Measurements from ENCODE around the gene IFNW1. TPM values are rescaled to one million over a fixed set of nuclear protein-coding genes. Genes with fewer than 3 reads are reported as not detected.

Gene IFNW1
- total and polyA plus RNA-seq, 10 of the 15 experiments (the other 5 are each of a cell fraction or from before 2014, with no cell fraction given): 0.06 to 0.11 (median 0.09) TPM; not detected in 7

DNA sequence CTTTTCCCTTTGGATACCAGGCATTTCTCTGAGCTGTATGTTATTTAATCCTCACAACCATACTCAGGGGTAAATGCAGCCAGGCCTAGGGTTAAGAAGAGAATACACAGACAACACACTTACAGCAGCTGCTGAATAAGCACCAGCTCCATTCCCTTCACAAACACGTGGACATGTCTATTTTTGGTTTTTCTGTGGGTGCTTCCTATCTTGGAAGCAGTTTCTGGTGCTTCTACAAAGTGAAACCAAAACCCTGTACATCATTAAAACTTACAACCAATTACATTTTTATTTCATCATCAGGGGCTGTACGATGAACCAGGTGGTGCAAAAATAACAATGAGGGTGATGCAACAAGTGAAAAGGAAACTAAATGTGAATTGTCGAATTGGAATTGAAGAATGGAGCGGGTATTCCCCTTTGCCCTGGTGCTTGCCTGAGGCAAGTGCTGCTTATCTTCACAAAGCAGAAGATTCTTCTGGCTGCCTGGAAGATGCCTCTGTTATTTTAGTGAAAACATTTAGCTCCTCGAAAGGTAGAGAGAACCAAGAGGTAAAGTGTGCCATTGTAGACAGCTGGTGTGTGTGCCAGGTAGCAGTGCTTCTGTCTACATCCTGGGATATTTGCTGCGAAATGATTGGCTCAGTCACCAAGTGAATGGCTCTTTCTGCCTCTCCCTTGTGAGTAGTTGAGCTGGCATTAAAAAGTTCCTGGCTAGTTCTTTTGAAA is 45.3 kb downstream of the IFNW1 start:
- H3K27me3 ChIP-seq (replicated peaks in 1 of 2; ENCODE audit: control insufficient read depth in 2 of 2, insufficient read depth in 2 of 2, low read length in 1 of 2): no peaks in the 10 kb centered on the region
- POLR2A ChIA-PET: interaction anchor here (0.7 to 1.1 kb wide), 3 partner anchors 65 to 99 kb away, joined by 3 to 4 read pairs (median 3); partner anchors contain the start of gene HACD4
- peak overlapping the region; percentile 93 for H2AFZ ChIP-seq (ENCODE audit: control insufficient read depth, low read depth, low read length)
- TF ChIP-seq, protein P1, sequence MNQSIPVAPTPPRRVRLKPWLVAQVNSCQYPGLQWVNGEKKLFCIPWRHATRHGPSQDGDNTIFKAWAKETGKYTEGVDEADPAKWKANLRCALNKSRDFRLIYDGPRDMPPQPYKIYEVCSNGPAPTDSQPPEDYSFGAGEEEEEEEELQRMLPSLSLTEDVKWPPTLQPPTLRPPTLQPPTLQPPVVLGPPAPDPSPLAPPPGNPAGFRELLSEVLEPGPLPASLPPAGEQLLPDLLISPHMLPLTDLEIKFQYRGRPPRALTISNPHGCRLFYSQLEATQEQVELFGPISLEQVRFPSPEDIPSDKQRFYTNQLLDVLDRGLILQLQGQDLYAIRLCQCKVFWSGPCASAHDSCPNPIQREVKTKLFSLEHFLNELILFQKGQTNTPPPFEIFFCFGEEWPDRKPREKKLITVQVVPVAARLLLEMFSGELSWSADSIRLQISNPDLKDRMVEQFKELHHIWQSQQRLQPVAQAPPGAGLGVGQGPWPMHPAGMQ (IDR thresholded peaks at IDR 0.05; ENCODE audit: borderline replicate concordance): no peak
- TF ChIP-seq, protein P2, sequence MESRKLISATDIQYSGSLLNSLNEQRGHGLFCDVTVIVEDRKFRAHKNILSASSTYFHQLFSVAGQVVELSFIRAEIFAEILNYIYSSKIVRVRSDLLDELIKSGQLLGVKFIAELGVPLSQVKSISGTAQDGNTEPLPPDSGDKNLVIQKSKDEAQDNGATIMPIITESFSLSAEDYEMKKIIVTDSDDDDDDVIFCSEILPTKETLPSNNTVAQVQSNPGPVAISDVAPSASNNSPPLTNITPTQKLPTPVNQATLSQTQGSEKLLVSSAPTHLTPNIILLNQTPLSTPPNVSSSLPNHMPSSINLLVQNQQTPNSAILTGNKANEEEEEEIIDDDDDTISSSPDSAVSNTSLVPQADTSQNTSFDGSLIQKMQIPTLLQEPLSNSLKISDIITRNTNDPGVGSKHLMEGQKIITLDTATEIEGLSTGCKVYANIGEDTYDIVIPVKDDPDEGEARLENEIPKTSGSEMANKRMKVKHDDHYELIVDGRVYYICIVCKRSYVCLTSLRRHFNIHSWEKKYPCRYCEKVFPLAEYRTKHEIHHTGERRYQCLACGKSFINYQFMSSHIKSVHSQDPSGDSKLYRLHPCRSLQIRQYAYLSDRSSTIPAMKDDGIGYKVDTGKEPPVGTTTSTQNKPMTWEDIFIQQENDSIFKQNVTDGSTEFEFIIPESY (IDR thresholded peaks at IDR 0.05): no peak
- TF ChIP-seq ATF7 (IDR thresholded peaks at IDR 0.05; ENCODE audit: low read depth) (peak; percentile 85), NRF1 (conservative IDR thresholded peaks at IDR 0.05; ENCODE audit: low read depth, low read length) (no peak), STAT1 (conservative IDR thresholded peaks at IDR 0.05) (no peak), CREB1 (IDR thresholded peaks at IDR 0.05; ENCODE audit: low read depth) (peak; percentile 88), IKZF1 (conservative IDR thresholded peaks at IDR 0.05) (peak; percentile 59), DPF2 (IDR thresholded peaks at IDR 0.05) (0 out of 2 replicates have a peak, but pooled peaks have one; percentile 32), CREM (IDR thresholded peaks at IDR 0.05; ENCODE audit: low read depth) (peak; percentile 64; the same call in 1 of the 2 replicates), MEF2A (IDR thresholded peaks at IDR 0.05; ENCODE audit: insufficient read depth, low read depth, low read length) (peak; percentile 69; the same call in 1 of the 2 replicates), FOXK2 (IDR thresholded peaks at IDR 0.05) (no peak), CEBPB (IDR thresholded peaks at IDR 0.05; ENCODE audit: borderline replicate concordance in 1 of 2, low read depth in 2 of 2, low read length in 2 of 2) (peak in 1 of 2 experiments; percentile 88; a peak in 2 of 4 replicates), JUND (IDR thresholded peaks at IDR 0.05; ENCODE audit: low read depth, low read length) (peak; percentile 38; the same call in 1 of the 2 replicates)
- TF ChIP-seq, protein P3, sequence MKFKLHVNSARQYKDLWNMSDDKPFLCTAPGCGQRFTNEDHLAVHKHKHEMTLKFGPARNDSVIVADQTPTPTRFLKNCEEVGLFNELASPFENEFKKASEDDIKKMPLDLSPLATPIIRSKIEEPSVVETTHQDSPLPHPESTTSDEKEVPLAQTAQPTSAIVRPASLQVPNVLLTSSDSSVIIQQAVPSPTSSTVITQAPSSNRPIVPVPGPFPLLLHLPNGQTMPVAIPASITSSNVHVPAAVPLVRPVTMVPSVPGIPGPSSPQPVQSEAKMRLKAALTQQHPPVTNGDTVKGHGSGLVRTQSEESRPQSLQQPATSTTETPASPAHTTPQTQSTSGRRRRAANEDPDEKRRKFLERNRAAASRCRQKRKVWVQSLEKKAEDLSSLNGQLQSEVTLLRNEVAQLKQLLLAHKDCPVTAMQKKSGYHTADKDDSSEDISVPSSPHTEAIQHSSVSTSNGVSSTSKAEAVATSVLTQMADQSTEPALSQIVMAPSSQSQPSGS (IDR thresholded peaks at IDR 0.05; ENCODE audit: low read length): peak; percentile 54; the same call in 1 of the 2 replicates
- TF ChIP-seq, protein P4, sequence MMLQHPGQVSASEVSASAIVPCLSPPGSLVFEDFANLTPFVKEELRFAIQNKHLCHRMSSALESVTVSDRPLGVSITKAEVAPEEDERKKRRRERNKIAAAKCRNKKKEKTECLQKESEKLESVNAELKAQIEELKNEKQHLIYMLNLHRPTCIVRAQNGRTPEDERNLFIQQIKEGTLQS (IDR thresholded peaks at IDR 0.05; ENCODE audit: borderline replicate concordance, extremely low read depth, low read depth, low read length): peak; percentile 33; the same call in 1 of the 2 replicates

More for the DNA sequence above, 45.3 kb downstream of the IFNW1 start:
- peak overlapping the region; percentile 13; the same call in 1 of the 2 replicates for H3K4me3 ChIP-seq
- H3K27ac ChIP-seq (ENCODE audit: control insufficient read depth, insufficient read depth): peak overlapping the region; percentile 6; the same call in 1 of the 2 replicates
- no TSS peak for BruUV-seq (replicated peaks)
- peak; percentile 95 for ATAC-seq
- WGBS (ENCODE audit: insufficient coverage, insufficient replicate concordance, low lambda C conversion rate, missing lambda C conversion rate): 25% methylated on average over 6 of the region's 6 CpGs
- peak overlapping the region; percentile 84 for H3K4me2 ChIP-seq (ENCODE audit: control insufficient read depth, insufficient read depth)
- no peak overlapping the region for H3K9ac ChIP-seq (ENCODE audit: control insufficient read depth, insufficient read depth, low read length)
- in situ Hi-C loops (cut with MboI) (no loop called here), intact Hi-C loops (cut with micrococcal nuclease; ENCODE audit: unreplicated experiment) (no loop called here)
- no peaks in the 10 kb centered on the region for H3K79me2 ChIP-seq (ENCODE audit: control insufficient read depth, insufficient read depth, low read length)
- RAD21 ChIA-PET (ENCODE audit: unreplicated experiment): interaction anchor here (0.8 to 1.8 kb wide), 7 partner anchors 9 to 1170 kb away, joined by 3 to 5 read pairs (median 4); no protein-coding TSS in a partner anchor
- SMC1A ChIA-PET (ENCODE audit: uncharacterized antibody, unreplicated experiment): interaction anchor here (0.7 to 2.9 kb wide), 11 partner anchors 8 to 456 kb away, joined by 3 to 11 read pairs (median 5); partner anchors contain the start of genes HACD4 and IFNB1
- peak; percentile 46 for DNase-seq (ENCODE audit: low read depth, low spot score)
- H3K9me3 ChIP-seq (replicated peaks; ENCODE audit: control insufficient read depth, insufficient read depth, low read length): no peaks in the 10 kb centered on the region; the same call in 2 of the 3 replicates
- FAIRE-seq: no peak
- CTCF ChIA-PET: interaction anchor here (1.0 to 2.2 kb wide), 10 partner anchors 9 to 471 kb away, joined by 3 to 12 read pairs (median 4); no protein-coding TSS in a partner anchor
- H4K20me1 ChIP-seq (ENCODE audit: control insufficient read depth, insufficient read depth): no peaks in the 10 kb centered on the region
- peaks cover 6% of the 10 kb centered on the region for H3K4me1 ChIP-seq (ENCODE audit: control insufficient read depth, insufficient read depth, low read length)
- no peaks in the 10 kb centered on the region for H3K36me3 ChIP-seq (ENCODE audit: control insufficient read depth in 2 of 2, insufficient read depth in 2 of 2, low read length in 1 of 2)

Measured in GM12878 (cell line).